Measurements from ENCODE around the gene C4orf36. TPM values are rescaled to one million over a fixed set of nuclear protein-coding genes. Genes with fewer than 3 reads are reported as not detected.
A peak's percentile ranks its signal among the peaks of the same experiment; 100 is the strongest.

Gene C4orf36
- total RNA-seq, 1 experiment from 2014 or later, result not detected

GRCh38 chr4:86857341-86858052 lies 34.7 kb downstream of the C4orf36 start:
- DNase-seq (ENCODE audit: low read depth), result no peak

DNA sequence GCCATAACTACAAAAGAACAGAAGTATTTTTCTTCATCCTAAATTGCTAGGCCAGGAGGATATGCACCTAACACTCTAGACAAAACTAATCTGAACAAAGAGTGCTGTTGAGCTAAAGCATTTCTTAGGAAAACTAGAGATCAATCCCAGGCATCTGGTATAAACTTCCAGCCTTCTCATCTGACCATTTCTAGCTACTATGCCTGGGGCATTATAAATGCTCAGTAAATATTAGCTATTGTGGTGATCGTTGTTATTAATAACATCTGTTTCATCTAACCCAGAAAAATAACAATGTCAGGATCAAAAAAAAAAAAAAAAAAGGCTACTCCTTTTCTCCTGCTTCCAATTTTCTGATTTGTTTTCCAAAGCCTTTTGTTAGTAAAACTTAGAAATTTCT lies 35.3 kb downstream of the C4orf36 start:
- DNase-seq (ENCODE audit: low read depth), result no peak

DNA sequence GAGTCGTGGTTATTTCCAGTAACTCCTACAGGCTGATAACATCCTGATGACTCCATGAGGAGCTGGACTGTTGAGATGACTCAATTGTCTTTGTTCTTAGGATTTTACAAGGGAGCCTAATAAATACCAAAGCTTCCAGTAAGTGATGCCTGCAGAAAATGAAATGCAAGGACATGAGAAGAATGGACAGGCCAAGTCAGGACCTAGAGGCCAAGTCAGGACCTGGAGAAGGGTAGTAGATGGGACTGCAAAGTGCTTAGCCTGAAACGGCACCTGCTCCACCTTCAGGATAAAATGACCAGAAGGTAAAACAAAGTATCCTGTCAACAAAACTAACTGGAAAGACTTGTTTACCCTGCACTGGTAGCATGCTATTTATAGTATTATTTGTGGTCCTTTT lies 36.6 kb downstream of the C4orf36 start:
- DNase-seq (ENCODE audit: low read depth), result no peak

GRCh38 chr4:86853209-86853608 lies 39.0 kb downstream of the C4orf36 start:
- no peak for DNase-seq (ENCODE audit: low read depth)

DNA sequence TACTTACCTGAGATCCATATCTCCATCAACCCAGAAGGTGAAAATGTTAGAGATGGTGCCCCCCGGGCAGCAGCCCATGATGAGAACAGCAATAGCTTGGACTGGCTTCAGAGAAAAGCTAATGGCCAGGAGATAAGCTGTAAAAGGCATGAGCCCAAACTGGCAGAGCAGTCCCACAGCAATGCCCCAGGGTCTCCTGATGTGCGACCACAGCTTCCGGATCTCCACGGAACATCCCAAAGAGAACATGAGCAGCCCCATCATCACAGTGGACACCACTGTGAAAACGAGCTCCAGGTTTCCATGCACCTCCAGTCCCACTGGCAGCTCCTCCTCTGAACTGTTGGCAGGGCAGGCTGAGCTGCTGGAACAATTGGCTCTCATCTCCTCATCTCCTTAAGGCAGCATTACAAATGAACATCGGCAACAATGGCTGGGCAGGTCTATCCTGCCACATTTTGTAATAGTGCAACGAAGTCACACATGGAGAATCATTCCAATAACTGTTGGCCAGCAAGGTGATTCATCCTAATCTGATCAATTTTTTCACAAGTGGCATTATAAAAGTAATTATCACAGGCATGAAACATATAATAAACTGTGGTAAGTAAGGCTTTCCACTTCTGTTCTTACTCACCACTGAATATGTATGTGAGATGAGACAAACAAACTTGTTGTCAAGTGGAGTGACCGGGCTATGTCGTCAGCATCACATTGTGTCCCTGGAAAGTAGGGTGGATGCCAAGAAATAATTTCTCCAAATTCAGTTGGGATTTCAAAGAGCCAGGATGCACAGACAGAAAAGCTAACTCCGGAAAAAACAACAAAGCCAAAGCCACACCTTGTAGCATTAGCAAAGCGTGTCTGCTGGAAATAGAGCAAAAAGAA lies 43.2 kb downstream of the C4orf36 start, which contains the start of gene SLC10A6:
Gene SLC10A6, minus strand, starts transcription at position 653 of the 888 bp plus-strand sequence. Its CDS starts 269 bp downstream, at position 384.
- DNase-seq (ENCODE audit: low read depth), result no peak

DNA sequence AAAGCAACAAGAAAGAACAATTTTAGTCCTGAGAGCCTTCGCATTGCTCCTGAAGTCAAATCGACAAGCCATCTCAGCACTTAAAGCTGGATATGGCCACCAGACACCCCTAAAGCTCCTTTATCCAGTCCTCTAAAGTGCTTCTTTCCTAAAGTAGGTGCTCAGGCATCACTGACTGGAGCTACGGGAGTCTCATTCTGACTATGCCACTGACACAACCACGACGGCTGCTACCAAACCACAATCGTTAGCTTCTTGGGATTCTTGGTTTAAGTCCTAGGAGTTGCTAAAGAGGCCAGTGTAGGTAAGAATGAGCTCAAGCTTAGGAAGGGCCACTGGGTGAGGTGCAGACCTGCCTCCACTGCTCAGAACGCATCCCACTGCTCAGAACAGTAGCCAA lies 44.1 kb downstream of the C4orf36 start:
- DNase-seq (ENCODE audit: low read depth), result no peak

- DNase-seq (ENCODE audit: low read depth), result no peak
Observed at GRCh38 chr4:86847571-86847970, 44.7 kb downstream of the C4orf36 start.

DNA sequence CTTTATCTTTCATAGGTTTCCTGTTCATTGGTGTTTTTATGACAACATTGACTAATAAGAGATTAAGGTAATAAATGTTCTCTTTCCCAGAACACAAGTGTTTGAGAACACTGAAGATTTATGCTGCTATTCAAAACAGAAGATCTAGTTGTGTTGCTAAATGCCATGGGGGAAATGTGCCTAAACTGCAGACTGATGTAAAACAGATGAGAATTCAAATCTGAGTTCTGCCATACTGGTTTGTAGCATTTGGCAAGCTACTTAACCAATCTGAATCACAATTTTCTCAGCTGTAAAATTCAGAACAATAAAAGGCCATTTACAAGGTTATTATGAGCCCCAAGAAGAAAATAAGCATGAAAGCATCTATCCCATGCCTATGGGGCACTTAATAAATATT lies 45.3 kb downstream of the C4orf36 start:
- DNase-seq (ENCODE audit: low read depth), result no peak

DNA sequence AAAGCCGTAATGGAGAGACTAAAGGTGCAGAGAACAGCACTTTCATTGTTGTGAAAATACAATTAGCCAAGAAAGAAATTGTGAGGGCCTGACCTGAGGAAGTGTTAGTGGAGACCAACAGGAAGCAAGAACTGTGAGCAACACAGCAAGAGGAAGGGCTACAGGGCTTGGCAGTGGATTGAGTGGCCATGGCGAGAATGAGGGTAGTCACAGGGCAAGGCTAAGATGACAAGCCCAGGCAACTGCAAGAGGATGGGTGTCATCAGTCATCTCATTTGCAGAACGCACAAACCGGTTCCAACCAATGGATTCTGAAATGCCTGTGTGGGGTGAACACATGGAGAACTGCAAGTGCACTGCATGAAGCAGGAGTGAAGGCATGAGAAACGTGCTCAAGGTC lies 46.6 kb downstream of the C4orf36 start:
- no peak for DNase-seq (ENCODE audit: low read depth)

DNA sequence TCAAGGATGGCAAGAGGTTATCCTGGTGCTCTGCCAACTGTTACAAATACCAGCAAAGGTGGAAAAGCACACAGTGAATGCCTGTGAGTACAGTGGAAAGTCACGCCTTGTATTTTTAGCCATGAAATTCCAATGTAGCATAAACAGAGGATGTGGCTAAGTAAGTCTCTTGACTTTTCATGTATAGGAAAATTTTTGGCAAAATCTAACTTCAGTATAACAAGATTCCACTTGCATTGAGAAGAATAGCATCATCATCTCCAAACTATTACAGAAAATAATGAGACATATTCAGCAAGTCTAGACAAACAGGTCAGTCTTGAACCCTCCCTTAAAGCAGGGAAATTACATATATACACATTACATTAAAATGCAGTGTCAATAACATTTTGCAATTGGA lies 50.9 kb downstream of the C4orf36 start:
- no peak for DNase-seq (ENCODE audit: low read depth)

DNA sequence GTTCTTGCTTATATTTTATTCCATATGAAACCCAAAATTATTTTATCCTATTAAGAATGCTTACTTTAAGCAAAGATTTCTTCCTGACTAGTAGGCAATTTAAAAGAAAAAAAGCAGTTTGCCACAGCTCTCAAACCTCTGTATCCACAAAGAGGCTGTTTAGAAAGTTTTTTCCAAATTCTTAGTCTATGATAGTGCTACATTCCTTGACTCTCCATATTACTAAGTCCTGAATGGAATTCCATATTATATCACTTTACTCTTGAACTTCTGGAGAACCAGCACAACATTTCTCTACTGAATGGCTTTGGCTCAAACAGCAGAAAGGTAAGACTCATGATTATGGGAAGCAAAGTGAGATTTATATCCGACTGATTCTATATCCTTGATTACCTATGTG lies 51.4 kb downstream of the C4orf36 start:
- DNase-seq (ENCODE audit: low read depth), result no peak

DNA sequence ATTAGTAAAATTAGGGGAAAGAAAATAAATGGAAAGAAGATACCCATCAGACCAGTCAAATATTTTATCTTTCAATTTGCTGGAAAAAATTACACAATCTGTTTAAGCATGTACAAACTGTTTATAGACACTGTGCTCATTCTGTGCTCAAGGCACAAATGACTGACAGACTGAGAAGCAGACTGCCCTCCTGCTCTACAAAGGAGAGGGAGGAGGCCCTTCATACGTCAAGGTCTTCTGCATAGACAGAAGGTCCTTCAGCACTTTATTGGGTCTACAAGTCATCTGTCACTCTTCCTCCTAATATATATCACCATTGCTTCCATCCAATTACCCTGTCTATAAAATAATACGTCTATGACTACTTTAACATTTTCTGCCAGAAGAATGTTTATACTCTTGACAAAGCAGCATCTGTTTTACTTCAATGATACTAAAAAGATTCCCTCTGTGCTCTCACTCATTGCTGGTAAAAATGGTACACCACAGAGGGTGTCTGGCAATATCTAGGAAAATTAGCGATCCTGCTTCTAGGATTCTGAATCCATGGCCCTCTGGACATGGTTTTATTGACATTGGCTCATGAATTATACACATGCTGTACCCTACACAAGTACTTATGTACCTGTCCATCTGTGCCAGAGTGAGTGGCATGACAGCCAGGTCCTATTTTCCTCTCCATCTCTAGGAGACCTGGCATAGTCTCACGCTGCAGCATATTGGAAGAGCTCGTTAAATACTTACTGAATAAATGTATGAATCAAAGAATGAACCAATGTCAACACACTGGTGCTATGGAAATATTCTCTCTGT lies 54.3 kb downstream of the C4orf36 start:
- DNase-seq (ENCODE audit: low read depth), result no peak

GRCh38 chr4:86835677-86836076 lies 56.5 kb downstream of the C4orf36 start:
- DNase-seq (ENCODE audit: low read depth), result no peak

GRCh38 chr4:86834901-86835300 lies 57.3 kb downstream of the C4orf36 start:
- DNase-seq (ENCODE audit: low read depth), result peak; percentile 4

DNA sequence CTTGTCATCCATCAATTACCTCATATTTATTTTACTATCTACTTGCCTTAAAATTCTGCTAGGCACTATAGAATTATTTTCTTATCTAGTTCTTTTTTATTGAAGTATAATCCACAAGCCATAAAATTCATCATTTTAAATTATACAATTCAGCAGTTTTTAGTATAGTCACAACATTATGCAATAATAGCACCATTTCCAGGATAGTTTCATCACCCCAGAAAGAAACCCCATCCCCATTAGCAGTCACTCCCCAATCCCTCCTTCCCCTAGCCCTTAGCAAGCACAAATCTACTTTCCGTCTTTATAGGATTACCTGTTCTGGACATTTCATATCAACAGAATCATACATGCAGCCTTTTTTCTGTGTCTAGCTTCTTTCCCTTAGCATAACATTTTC lies 58.6 kb downstream of the C4orf36 start:
- no peak for DNase-seq (ENCODE audit: low read depth)

DNA sequence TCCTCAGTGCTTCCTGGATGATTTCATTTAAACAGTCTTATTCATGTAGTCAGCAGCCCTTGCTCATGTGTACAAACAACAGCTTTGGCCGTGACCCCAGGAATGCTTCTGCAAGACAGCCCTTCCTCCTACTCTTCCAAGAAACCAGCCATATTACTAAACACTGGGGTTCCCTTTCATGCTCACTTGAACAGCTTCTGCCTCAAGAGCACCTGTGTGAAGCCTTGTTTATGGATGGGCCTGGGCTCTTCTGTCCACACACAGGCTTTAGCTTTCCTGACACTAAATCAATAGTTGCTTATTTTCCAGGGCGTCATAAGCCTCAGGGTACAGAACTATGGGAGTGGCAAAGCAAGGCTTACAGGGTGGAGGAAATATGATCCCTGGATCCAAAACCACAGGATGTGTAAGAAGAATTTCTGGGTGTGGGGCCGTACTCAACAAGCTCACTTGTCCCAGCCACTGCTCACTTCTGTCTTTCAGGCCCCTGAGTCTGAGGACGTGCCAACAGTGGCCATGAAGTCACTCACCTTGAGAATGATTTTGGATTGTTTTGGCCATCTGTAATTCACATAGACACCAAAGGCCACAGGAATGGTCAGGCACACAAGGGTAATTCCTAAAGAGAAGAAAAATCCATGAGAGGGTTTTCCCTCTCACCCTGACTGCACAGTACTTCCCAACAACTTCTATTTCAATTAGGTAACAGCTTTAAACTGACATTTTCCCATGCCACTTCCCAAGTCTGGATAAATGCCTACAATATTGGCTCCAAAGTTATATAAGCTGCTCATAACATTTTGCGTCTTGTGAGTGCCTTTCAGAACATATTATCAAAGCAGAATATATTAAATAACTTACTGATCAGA lies 60.7 kb downstream of the C4orf36 start:
- peak; percentile 43 for DNase-seq (ENCODE audit: low read depth)

Other genes with a start within 250 kb of the C4orf36 start
- not detected in 2 replicates for gene SLC10A6, start 43.0 kb downstream of the C4orf36 start, total RNA-seq (2014; rRNA removed)
- gene AFF1, start 42.6 kb upstream of the C4orf36 start, total RNA-seq (2014; rRNA removed), result 3.8 and 7.1 TPM in 2 replicates

Measured in LHCN-M2 (cell line).